GM21390 (cell line): Measurements from ENCODE around the gene KLK11.

ENCODE experiments used
- ATAC-seq: cut with Tn5 transposase; IDR thresholded peaks from one replicate; pipeline ENCODE4 v1.9.1; 2021; ENCODE audit not compliant: unreplicated experiment

KLK11 gene

DNA sequence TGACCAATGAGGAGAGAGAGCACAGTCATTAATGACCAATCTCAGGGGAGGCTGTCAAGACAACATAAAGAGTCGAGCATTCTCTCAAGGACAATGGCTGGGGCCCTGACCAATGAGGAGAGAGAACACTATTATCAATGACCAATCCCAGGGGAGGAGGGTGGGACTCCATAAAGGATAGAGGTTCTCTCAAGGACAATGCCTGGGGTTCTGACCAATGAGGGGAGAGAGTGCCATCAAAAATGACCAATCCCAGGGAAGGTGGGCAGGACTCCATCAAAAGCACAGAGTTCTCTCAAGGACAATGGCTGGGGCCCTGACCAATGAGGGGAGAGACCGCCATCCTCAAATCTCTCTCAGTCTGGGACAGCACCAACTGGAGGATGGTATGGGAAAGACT, 3.3 kb upstream of the KLK11 start:
- ATAC-seq: no peak

GRCh38 chr19:51027873-51028272, 1.5 kb upstream of the KLK11 start:
- ATAC-seq: no peak

- ATAC-seq: no peak
Measured at GRCh38 chr19:51027126-51027806, 850 bp upstream of the KLK11 start.

DNA sequence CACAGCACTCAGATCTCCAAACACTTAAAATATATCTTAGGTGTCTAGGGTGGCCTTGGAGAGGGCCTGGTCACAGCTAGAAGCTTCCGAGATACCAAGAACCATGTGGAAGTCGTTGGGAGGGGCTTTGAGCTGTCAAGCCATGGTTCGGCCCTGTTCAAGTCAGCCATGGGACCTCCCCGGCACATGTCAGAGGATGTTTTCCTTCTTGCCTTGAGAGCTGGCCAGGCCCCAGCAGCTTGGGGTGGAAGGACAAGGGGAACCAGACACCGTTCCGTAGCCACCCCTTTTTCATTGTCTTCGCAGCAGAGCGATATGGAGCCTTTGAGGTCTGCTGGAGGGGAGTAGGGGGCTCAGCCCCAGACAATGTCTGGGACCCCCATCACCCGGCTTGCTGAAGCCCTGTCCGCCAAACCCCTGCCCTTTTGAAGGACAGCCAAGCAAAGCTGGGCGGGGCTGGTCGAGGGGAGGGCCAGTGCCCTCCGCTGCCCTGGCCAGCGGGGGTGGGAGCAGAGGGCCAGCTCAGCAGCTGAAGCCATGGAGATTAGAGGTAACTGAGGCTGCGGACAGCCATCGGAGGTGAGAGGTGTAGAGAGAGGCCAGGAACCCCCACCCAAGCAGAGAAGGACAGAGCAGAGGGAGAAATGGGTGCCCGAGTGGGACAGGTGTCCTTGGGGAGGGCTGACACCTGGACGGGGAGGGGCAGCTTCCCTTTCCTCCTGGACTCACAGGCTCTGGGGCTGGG, 435 bp downstream of the KLK11 start:
- no peak for ATAC-seq

DNA sequence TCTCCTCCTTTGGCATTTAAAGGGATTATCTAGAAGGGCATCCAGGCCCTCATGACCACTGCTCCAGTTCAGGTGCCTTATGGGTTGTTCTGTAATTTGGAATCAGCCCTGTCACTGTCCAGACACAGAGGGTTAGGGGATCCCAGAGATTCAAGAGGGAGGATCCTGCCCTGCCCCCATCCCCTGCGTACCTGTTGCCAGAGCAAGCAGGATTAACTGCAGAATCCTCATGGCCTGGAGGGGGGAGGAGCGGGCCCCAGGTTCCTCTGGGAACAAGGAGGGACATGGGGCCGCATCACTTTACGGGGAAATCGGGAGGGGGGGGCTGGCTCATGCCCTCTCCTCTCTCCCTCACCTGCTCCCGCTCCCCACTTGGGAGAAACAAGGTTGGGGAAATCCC, 1.0 kb downstream of the KLK11 start:
- ATAC-seq: no peak

DNA sequence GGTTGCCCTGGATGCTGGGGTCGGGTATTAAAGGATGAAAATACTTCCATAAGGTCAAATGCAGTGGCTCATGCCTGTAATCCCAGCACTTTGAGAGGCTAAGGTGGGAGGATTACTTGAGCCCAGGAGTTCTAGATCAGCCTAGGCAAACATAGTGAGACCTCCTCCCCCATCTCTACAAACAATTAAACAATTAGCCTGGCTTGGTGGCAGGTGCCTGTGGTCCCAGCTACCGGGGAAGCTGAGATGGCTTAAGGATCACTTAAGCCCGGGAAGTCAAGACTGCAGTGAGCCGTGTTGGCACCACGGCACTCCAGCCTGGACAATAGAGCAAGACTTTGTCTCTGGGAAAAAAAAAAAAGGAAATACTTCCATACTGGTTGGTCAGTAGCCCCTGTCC, 1.5 kb downstream of the KLK11 start:
- no peak for ATAC-seq

DNA sequence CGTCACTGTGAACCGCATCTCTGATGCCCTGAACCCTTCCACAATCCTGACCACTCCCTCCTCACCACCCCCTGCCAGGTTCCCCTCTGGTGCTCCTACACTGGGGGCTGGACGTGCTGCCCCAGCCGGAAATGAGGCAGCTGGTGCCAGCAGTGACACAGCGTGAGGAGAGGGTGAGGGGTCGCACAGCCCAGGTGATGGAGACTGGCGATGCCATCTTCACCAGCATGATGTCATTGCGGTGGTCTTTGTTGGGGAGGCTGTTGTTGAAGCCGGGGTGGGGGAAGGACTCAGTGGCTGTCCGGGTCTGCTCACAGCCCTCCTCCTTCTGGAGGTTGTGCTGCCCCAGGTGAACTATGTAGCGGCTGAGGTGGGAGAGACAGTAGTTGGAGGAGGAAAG, 2.5 kb downstream of the KLK11 start:
- no peak for ATAC-seq

DNA sequence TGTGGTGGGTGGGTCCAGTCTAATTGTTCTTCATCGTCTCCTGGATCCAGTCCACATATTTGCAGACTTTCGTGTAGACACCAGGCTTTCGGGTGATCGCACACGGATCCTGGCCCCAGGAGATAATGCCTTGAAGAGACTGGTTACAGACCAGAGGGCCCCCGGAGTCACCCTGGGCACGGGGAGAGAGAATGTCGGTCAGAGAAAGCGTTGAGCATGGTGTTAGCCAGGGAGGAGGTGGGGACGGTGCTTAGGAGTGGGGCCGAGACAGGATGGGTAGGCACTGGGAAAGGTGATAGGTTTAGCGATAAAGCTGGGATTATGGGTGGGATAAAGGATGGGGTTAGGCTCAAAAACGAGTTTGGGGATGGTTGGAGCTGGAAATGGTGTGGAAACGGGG, 3.9 kb downstream of the KLK11 start:
- no peak for ATAC-seq

DNA sequence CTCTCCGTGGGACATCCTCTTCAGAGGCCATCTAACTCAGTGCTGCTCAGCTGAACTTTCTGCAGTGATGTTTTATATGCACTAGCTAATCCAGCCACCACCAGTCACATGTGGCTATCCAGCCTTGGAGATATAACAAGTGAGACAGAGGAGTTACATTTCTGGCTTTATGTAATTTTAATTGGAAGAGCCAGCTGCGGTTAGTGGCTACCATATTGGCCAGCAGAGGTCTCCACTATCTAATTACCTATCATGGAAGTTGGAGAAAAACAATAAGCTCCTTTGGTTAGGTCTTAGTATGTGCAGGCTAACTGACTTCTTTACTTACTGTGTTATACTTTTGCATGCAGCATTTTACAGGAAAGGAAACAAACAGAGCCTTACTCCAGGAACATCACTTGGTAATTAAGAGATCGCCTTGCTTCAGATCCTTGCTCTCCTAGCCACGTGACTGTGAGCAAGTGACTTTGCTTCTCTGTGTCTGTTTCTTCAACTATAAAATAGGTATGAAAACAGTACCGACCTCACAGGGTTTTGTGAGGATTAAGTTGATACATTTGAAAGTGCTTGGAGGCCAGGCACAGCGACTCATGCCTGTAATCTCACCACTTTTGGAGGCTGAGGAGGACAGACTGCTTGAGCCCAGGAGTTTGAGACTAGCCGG, 5.3 kb downstream of the KLK11 start:
- no peak for ATAC-seq

GRCh38 chr19:51019544-51019925, 6.9 kb downstream of the KLK11 start, which contains the start of gene KLK10:
TSS of gene KLK10 (minus strand) at chr19:51019709. CDS start at chr19:51019130, 579 bp downstream.
- no peak for ATAC-seq

DNA sequence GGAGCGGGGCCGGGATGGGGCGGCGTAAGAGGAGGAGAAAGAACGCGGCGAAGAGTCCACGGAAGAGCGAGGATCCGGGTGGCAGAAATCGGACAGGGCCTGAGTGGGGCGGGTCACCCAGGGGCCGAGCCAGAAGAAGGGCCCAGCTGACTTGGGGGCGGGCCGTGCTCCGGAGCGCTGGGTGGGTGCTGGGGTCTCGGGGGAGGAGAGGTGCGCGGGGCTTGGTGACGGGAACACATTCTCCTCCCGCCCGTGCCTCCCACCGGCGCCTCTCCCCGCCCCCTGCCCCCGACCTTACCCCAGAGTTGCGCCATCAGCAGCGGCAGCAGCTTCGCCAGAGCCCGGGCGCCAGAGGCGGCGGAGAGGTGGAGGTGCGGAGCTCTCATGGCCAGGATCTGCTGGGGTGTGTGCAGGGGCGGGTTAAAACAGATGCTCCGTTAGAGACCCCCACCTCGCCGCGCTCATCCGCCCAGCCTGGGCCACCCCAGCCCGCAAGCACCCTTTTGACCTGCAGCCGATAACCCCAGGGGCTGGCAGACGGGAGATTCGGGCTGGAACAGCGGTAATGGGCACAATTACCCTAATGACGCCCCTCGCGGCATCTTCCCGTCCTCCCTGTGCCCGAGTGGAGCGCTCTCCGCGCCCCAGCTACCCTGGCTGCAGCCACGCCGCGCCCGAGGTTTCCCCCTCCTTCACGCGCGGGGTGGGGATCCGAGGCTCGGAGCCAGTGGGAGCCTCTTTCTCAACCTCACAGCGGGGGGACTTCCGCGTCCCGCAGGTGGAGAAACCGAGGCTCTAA, 7.5 kb downstream of the KLK11 start:
- no peak for ATAC-seq

DNA sequence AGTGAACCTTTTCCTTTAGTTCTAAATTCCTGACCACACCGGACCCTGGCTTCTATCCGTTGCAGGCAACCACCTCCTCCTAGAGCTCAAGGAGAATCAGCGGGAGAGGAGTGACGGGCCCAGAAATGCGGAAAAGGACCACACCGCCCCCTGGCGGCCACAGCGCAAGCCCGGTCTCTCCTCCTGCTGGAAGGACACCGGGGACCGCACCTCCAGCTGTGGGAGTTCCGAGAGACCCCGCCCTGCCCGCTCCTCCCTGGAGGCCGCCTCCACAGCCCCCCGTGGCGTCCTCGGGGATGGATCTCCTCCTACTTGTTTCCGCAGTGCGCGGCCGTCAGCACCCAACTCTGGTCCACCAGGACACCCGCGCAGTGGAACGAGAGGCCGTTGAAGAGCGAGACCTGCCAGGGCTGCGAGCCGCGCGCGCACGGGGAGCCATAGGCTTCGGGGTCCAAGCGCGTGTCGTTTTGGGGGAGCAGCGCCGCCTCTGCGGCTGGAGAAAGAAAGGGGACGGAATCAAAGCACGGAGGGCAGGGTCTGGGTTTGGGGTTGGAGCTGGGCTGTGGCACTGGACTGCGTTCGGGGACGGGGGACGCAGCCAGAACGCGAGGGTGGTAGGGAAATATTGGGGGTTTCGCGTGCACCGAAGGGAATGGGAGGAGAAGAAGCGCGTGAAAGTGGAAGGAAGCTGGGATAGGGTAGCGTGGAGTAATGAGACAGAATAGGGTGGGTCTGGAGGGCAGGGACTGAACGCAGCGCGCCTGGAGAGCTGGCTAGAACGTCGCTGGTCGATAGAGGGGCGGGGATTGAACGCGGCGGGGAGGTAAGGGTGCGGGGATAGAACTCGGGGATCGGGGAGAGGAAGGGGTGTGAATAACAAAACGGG, 9.4 kb downstream of the KLK11 start:
- ATAC-seq: no peak

- ATAC-seq: no peak
Measured at GRCh38 chr19:51015691-51016267, 10.6 kb downstream of the KLK11 start.

DNA sequence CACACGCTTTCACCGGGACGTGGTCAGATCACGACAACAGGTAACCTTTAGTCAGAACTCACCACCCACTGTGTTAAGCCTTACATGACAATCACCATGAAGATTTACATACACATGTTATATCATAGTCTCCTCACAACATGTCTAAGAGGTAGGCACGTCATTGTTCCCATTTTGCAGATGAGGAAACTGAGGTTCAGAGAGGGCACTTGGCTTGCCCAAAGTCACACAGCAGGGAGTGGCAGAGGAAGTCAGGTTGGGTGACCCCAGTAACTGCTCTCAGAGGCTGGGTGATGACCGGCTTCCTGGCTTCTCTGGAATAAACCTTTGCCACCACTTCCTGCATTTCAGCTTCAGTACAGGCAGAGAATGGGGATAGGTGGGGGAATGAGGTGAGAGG, 12.2 kb downstream of the KLK11 start:
- ATAC-seq: no peak

- ATAC-seq: no peak
Measured at GRCh38 chr19:51012661-51013190, 13.7 kb downstream of the KLK11 start.

- no peak for ATAC-seq
Measured at GRCh38 chr19:51010066-51010795, 16.2 kb downstream of the KLK11 start.

DNA sequence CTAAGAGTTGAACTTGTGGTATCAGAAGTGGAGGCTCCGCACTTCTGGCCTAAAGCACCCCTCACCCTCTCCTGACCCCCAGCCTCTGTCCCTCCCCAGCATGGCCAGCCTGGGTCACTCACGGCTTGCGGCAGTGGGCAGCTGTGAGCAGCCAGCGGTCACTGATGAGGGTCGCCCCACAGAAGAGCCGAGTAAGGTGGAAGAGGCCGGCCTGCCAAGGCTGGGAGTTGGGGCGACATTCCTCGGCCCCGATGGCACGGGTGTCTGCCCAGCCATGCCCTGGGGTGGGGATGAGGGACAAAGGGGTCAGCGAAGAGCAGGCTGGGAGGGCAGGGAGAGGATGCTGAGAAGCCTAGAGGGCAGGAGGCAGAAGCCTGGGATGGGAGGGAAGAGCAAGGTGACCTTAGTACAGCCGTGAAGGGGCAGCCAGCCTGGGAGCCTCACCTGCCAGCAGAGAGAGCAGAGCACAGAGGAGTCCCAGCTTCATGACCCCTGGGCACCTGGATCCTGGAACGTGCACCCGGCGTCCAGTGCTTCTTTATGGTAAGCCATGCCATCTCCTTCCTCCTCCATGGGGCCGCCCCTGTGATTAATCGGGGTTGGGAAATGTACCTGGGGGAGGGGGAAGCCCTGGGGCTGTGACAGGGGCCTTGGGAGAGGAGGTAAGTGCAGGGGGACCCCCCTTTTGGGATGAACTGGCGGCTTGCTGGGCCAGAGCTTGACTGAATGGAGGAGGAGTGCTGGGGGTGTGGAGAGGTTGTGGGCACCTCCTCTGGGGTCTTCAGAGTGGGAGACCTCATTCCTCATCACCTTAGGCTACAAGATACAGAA, 17.1 kb downstream of the KLK11 start:
- no peak for ATAC-seq

DNA sequence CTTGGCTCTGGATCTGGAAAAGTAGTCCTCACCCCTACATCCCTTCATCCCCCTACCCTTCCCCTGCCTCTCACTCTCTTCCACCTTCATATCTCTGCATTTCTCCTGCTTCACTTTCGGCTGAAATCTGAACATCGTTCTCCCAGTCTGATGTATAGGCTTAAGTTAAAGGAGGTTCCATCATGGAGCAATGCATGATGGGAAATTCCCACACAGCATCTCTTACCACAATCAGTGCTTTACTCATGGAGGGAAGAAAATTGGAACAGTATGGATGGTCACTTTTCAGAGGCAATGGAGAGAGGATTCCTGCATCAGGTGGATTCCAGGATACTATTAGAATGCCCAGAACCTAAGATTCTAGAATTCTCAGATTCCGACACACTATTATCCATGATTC, 18.9 kb downstream of the KLK11 start:
- no peak for ATAC-seq
